SU-DHL-6 (cell line): ENCODE data around the gene MREG.

ENCODE experiments used
- H2AFZ ChIP-seq: fragments of 200-600 bp; sonication (generic); 2 replicates; pipeline ENCODE4 v1.6.1; 2014; ENCODE audit warnings: low read depth, mild to moderate bottlenecking, moderate library complexity, mixed read lengths, antibody characterized with exemption, low read length; ENCODE audit not compliant: severe bottlenecking
- H3F3A ChIP-seq: fragments of 200-600 bp; shearing (Covaris generic); 2 replicates; pipeline ENCODE4 v1.6.0; 2016; ENCODE audit warnings: antibody characterized with exemption, mild to moderate bottlenecking; ENCODE audit not compliant: insufficient read depth
- H3K27ac ChIP-seq: fragments of 200-600 bp; sonication (generic); 2 replicates; pipeline ENCODE4 v1.5.1; 2016; ENCODE audit warnings: low read depth, mild to moderate bottlenecking, low read length, moderate library complexity, mixed read lengths
- H3K27me3 ChIP-seq: fragments of 200-600 bp; sonication (generic), shearing (Covaris generic); 2 replicates; pipeline ENCODE4 v1.6.0; 2014; ENCODE audit warnings: mild to moderate bottlenecking, low read length
- H3K36me3 ChIP-seq: fragments of 200-600 bp; sonication (generic); 2 replicates; pipeline ENCODE4 v1.6.1; 2014; ENCODE audit warnings: mild to moderate bottlenecking, low read length, mixed read lengths
- H3K4me2 ChIP-seq: fragments of 300-600, 200-600 bp; shearing (Covaris generic), sonication (generic); 2 replicates; pipeline ENCODE4 v1.6.0; 2014; ENCODE audit warnings: low read length, low read depth, mild to moderate bottlenecking; ENCODE audit not compliant: poor library complexity, severe bottlenecking
- H3K4me3 ChIP-seq: fragments of 200-600 bp; sonication (generic); 2 replicates; pipeline ENCODE4 v1.5.1; 2014; ENCODE audit warnings: antibody characterized with exemption, low read length, mild to moderate bottlenecking, mixed read lengths; ENCODE audit not compliant: insufficient read depth, poor library complexity, severe bottlenecking
- H3K79me2 ChIP-seq: fragments of 200-600 bp; sonication (generic); 2 replicates; pipeline ENCODE4 v1.6.1; 2014; ENCODE audit warnings: mild to moderate bottlenecking, low read length, moderate library complexity; ENCODE audit not compliant: insufficient read depth
- H3K9ac ChIP-seq: fragments of 200-600 bp; sonication (generic); 2 replicates; pipeline ENCODE4 v1.7.0; 2014; ENCODE audit warnings: mild to moderate bottlenecking, low read length
- H3K9me2 ChIP-seq: fragments of 200-600 bp; sonication (generic); replicated peaks from 2 replicates; pipeline ENCODE4 v1.6.1; 2014; ENCODE audit warnings: low read length; ENCODE audit not compliant: insufficient read depth
- H3K9me3 ChIP-seq: fragments of 200-600 bp; sonication (generic); 2 replicates; pipeline ENCODE4 v1.6.1; 2014; ENCODE audit warnings: low read length, mixed read lengths; ENCODE audit not compliant: insufficient read depth
- H4K20me1 ChIP-seq: fragments of 200-600 bp; sonication (generic); 2 replicates; pipeline ENCODE4 v1.6.1; 2014; ENCODE audit warnings: low read depth, mild to moderate bottlenecking, antibody characterized with exemption, low read length, moderate library complexity, mixed read lengths
- EZH2phosphoT487 ChIP-seq: fragments of 200-600 bp; sonication (generic), shearing (Covaris generic); conservative IDR thresholded peaks from 2 replicates; pipeline ENCODE4 v1.6.1; 2018; ENCODE audit warnings: mild to moderate bottlenecking, antibody characterized with exemption, low read length, moderate library complexity, mixed read lengths
- TF ChIP-seq, protein P1 (sequence below): fragments of 200-600 bp; sonication (generic); IDR thresholded peaks from one replicate; pipeline ENCODE4 v1.5.1; 2017; ENCODE audit warnings: antibody characterized with exemption, mild to moderate bottlenecking, low read length, moderate library complexity; ENCODE audit not compliant: insufficient read depth, poor library complexity, severe bottlenecking

MREG gene

DNA sequence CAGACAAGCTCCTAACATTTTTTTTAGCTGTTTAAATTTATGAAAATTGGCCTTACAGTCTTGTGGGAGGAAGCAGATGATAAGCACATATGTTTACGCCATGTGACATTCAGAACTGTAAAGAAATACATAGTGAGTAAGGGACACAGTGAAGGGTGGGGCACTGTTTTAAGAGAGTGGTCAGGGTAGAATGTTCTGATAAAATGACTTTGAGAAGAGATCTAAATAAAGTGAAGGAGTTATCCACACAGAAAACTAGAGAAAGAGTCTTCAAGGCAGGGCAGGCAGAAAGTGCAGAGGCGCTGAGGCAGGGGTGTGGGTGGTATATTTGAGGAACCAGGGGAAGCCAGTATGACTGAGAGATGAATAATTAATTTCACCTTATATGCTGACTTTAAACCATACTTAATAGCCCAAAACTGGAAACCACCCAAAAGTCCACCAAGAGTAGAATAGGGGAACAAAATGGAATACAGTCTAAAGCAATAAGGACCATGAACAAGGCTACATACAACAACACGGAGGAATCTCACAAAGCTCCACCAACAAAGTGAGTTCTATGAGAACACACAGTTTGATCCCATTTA, 8.6 kb downstream of the MREG start:
- TF ChIP-seq EZH2phosphoT487, result no peak
- TF ChIP-seq, protein P1, sequence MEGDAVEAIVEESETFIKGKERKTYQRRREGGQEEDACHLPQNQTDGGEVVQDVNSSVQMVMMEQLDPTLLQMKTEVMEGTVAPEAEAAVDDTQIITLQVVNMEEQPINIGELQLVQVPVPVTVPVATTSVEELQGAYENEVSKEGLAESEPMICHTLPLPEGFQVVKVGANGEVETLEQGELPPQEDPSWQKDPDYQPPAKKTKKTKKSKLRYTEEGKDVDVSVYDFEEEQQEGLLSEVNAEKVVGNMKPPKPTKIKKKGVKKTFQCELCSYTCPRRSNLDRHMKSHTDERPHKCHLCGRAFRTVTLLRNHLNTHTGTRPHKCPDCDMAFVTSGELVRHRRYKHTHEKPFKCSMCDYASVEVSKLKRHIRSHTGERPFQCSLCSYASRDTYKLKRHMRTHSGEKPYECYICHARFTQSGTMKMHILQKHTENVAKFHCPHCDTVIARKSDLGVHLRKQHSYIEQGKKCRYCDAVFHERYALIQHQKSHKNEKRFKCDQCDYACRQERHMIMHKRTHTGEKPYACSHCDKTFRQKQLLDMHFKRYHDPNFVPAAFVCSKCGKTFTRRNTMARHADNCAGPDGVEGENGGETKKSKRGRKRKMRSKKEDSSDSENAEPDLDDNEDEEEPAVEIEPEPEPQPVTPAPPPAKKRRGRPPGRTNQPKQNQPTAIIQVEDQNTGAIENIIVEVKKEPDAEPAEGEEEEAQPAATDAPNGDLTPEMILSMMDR, result no peak
- no peak overlapping the region for H2AFZ ChIP-seq
- H3K9me3 ChIP-seq, result no peaks in the 10 kb centered on the region
- no peak overlapping the region for H3K4me2 ChIP-seq
- H3K79me2 ChIP-seq, result no peaks in the 10 kb centered on the region
- H3K27ac ChIP-seq, result no peak overlapping the region
- no peaks in the 10 kb centered on the region for H3K36me3 ChIP-seq
- H3K9me2 ChIP-seq, result no peaks in the 10 kb centered on the region
- H3K27me3 ChIP-seq, result no peaks in the 10 kb centered on the region
- H3K4me3 ChIP-seq, result no peak overlapping the region
- H3K9ac ChIP-seq, result no peak overlapping the region
- no peaks in the 10 kb centered on the region for H4K20me1 ChIP-seq
- H3F3A ChIP-seq, result no peaks in the 10 kb centered on the region

DNA sequence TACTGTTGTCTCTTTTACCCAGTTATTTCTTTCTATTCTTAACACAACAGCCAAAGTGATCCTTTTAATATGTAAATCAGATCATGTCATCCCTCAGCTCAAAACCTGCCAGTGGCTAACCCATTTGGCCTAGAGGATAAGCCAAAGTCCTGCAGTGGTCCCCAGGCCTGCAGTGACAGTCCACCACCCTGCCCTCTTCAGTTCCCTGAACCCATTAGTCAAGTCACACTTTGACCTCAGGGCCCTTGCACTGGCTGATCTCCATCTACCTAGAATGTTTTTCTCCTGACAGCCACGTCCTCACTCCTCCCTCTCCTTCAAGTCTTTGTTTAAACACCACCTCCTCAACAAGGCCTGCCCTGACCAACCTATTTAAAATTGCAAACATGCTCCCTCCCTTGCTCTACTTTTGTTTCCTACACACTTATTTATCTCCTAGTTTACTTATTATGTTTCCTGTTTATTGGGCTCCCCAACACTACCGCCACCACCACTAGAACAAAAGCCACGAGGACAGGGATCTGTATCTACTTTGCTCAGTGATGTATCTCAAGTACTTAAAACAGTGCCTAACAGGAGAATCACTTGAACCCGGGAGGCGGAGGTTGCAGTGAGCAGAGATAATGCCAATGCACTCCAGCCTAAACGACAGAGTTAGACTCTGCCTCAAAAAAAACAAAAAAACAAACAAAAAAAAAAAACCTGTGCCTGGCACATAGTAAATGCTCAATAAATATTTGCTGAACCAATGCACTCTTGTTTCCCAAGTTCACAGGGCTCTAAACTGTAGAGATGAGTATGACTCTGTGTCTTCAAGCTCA, 9.3 kb downstream of the MREG start:
- no peak overlapping the region for H3K4me2 ChIP-seq
- H3K79me2 ChIP-seq, result no peaks in the 10 kb centered on the region
- no peak overlapping the region for H3K9ac ChIP-seq
- no peaks in the 10 kb centered on the region for H3K9me3 ChIP-seq
- H3K9me2 ChIP-seq, result no peaks in the 10 kb centered on the region
- H3K4me3 ChIP-seq, result no peak overlapping the region
- H3K27ac ChIP-seq, result no peak overlapping the region
- no peaks in the 10 kb centered on the region for H4K20me1 ChIP-seq
- H3F3A ChIP-seq, result no peaks in the 10 kb centered on the region
- H3K27me3 ChIP-seq, result no peaks in the 10 kb centered on the region
- H2AFZ ChIP-seq, result no peak overlapping the region
- TF ChIP-seq EZH2phosphoT487, result no peak
- TF ChIP-seq, protein P1, result no peak
- no peaks in the 10 kb centered on the region for H3K36me3 ChIP-seq

DNA sequence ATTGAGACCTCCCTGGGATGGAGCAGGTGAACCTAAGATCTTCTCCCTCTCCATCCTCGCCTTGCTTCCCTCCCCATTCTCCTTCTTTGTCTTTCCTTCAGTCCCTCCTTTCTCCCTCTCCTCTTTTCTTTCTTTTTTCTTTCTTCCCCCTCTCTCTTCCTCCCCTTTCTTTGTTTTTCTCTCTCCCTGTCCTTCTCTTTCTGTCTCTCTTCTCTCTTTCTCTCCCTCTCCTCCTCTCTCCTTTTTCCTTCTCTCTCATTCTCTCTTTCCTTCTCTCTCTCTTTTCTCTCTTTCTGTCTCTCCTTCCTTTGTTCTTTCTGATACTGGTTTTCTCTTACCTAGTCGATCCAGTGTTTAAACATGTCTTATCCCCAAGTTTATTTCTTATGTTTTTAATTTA, 10.7 kb downstream of the MREG start:
- no peak overlapping the region for H3K9ac ChIP-seq
- H2AFZ ChIP-seq, result no peak overlapping the region
- no peak overlapping the region for H3K4me2 ChIP-seq
- no peaks in the 10 kb centered on the region for H3K79me2 ChIP-seq
- H3K4me3 ChIP-seq, result no peak overlapping the region
- TF ChIP-seq, protein P1, result no peak
- TF ChIP-seq EZH2phosphoT487, result no peak
- H4K20me1 ChIP-seq, result no peaks in the 10 kb centered on the region
- H3K27ac ChIP-seq, result no peak overlapping the region
- H3K9me3 ChIP-seq, result no peaks in the 10 kb centered on the region
- H3K27me3 ChIP-seq, result no peaks in the 10 kb centered on the region
- H3F3A ChIP-seq, result no peaks in the 10 kb centered on the region
- H3K9me2 ChIP-seq, result no peaks in the 10 kb centered on the region
- no peaks in the 10 kb centered on the region for H3K36me3 ChIP-seq
